PC-3 (cell line): Measurements from ENCODE around the gene METTL24. TPM values are rescaled to one million over a fixed set of nuclear protein-coding genes. Genes with fewer than 3 reads are reported as not detected.
"Not testable (repeated sequence)": the region's sequence is repeated elsewhere in the genome, so short reads cannot be mapped to it uniquely, and the experiment has no call there.

Source experiments
- ATAC-seq: fragments of 200-7000 bp; cut with Tn5 transposase; 2 replicates; pipeline ENCODE4 v1.9.1; 2020; ENCODE audit warnings: mild to moderate bottlenecking, moderate library complexity
- BruUV-seq: library from RNA; stranded (reverse); fragments of 400-500 nt; replicated peaks from 2 replicates; lab custom pipeline; 2021; lab: Mats Ljungman, UMichigan
- CTCF ChIA-PET: fragments of 300-600 bp; sonication (Branson Sonifier 250); formaldehyde crosslinking; loops from one replicate; lab custom pipeline; 2022; ENCODE audit warnings: antibody characterized with exemption; lab: Charles Lee
- POLR2A ChIA-PET: fragments of 300-600 bp; sonication (Branson Sonifier 250); formaldehyde crosslinking; loops from one replicate; lab custom pipeline; 2022; ENCODE audit warnings: antibody characterized with exemption; ENCODE audit not compliant: unreplicated experiment; lab: Charles Lee
- DNase-seq: peaks from one replicate; pipeline ENCODE4 v3.0.0-alpha.2; 2015
- H2AFZ ChIP-seq: fragments of 300-600 bp; sonication (generic); 2 replicates; pipeline ENCODE4 v1.6.0; 2016; ENCODE audit warnings: antibody characterized with exemption, low read length
- H3F3A ChIP-seq: fragments of 300-600 bp; sonication (generic); one replicate; pipeline ENCODE4 v1.6.0; 2017; ENCODE audit warnings: antibody characterized with exemption, low read length, control low read depth, mild to moderate bottlenecking; ENCODE audit not compliant: unreplicated experiment
- H3K27ac ChIP-seq: fragments of 300-600 bp; sonication (generic); 2 replicates; pipeline ENCODE4 v1.5.1; 2016; ENCODE audit warnings: mild to moderate bottlenecking, low read length
- H3K27me3 ChIP-seq: fragments of 300-600 bp; sonication (generic); 2 replicates; pipeline ENCODE4 v1.6.1; 2016; ENCODE audit warnings: low read length, mixed read lengths
- H3K36me3 ChIP-seq: fragments of 300-600 bp; sonication (generic); 2 replicates; pipeline ENCODE4 v1.6.1; 2016; ENCODE audit warnings: low read depth, mixed run types, low read length, mixed read lengths
- H3K4me1 ChIP-seq: fragments of 300-600 bp; sonication (generic); 2 replicates; pipeline ENCODE4 v1.5.1; 2016; ENCODE audit warnings: low read length; ENCODE audit not compliant: insufficient read depth
- H3K4me2 ChIP-seq: fragments of 300-600 bp; sonication (generic); 2 replicates; pipeline ENCODE4 v1.6.0; 2016; ENCODE audit warnings: low read length
- H3K4me3 ChIP-seq: fragments of 300-600 bp; sonication (generic); 2 replicates; pipeline ENCODE4 v1.5.1; 2016; ENCODE audit warnings: mild to moderate bottlenecking, low read length, mixed read lengths
- H3K79me2 ChIP-seq: fragments of 300-600 bp; sonication (generic); 2 replicates; pipeline ENCODE4 v1.6.1; 2017; ENCODE audit warnings: low read length, mixed read lengths
- H3K9ac ChIP-seq: fragments of 300-600 bp; sonication (generic); 2 replicates; pipeline ENCODE4 v1.6.0; 2016; ENCODE audit warnings: mild to moderate bottlenecking, low read length
- H3K9me2 ChIP-seq: fragments of 300-600 bp; sonication (generic); replicated peaks from 2 replicates; pipeline ENCODE4 v1.6.1; 2016; ENCODE audit warnings: mixed run types, low read length, mixed read lengths
- H3K9me3 ChIP-seq: fragments of 300-600 bp; sonication (generic); 2 replicates; pipeline ENCODE4 v1.6.1; 2016; ENCODE audit warnings: low read length, mixed read lengths
- H4K20me1 ChIP-seq: fragments of 300-600 bp; sonication (generic); 2 replicates; pipeline ENCODE4 v1.6.1; 2016; ENCODE audit warnings: low read length, mixed read lengths
- CTCF ChIP-seq: fragments of 300-600 bp; sonication (generic); conservative IDR thresholded peaks from 2 replicates; pipeline ENCODE4 v1.5.1; 2017; ENCODE audit warnings: antibody characterized with exemption, low read depth, mild to moderate bottlenecking, low read length
- EZH2 ChIP-seq: fragments of 300-600 bp; sonication (generic); IDR thresholded peaks from one replicate; pipeline ENCODE4 v1.6.1; 2017; ENCODE audit warnings: antibody characterized with exemption, mild to moderate bottlenecking, low read length; ENCODE audit not compliant: unreplicated experiment
- EZH2phosphoT487 ChIP-seq: fragments of 300-600 bp; sonication (generic); IDR thresholded peaks from 2 replicates; pipeline ENCODE4 v1.6.1; 2018; ENCODE audit warnings: mild to moderate bottlenecking, antibody characterized with exemption, low read length, borderline replicate concordance
- intact Hi-C: fragments of 100-400 bp; cut with micrococcal nuclease; formaldehyde crosslinking; loops from 2 replicates; pipeline ENCODE4 v1.9.0; 2023
- total RNA-seq: library from RNA; depleted of rRNA; stranded (reverse); fragments of >200 nt; gene quantifications from 2 replicates; pipeline ENCODE4 v1.2.3, GENCODE V29; 2014

Gene METTL24
- total RNA-seq, 1 experiment from 2014 or later = not detected

- intact Hi-C loops = no loop called here
- no peaks in the 10 kb centered on the region for H3F3A ChIP-seq
- no peaks in the 10 kb centered on the region for H3K9me3 ChIP-seq
These were observed 108.1 kb downstream of the METTL24 start for GRCh38 chr6:110250058-110250457.

GRCh38 chr6:110246900-110247546 lies 111.1 kb downstream of the METTL24 start:
- Histone ChIP-seq H3K79me2 (no peaks in the 10 kb centered on the region), H3K27ac (no peak overlapping the region), H3K36me3 (no peaks in the 10 kb centered on the region), H3K4me2 (no peak overlapping the region), H3K9me3 (no peaks in the 10 kb centered on the region), H3K4me3 (no peak overlapping the region), H3K4me1 (no peaks in the 10 kb centered on the region), H4K20me1 (no peaks in the 10 kb centered on the region), H3K9ac (no peak overlapping the region), H3F3A (no peaks in the 10 kb centered on the region), H3K9me2 (no peaks in the 10 kb centered on the region), H2AFZ (no peak overlapping the region), H3K27me3 (no peaks in the 10 kb centered on the region)
- DNase-seq (no peak), ATAC-seq (no peak)
- POLR2A ChIA-PET = no interaction called here
- BruUV-seq = no TSS peak
- TF ChIP-seq CTCF = no peak
- TF ChIP-seq EZH2 = no peak
- no peak for TF ChIP-seq EZH2phosphoT487
- intact Hi-C loops = no loop called here
- CTCF ChIA-PET = no interaction called here

More at GRCh38 chr6:110250058-110250457, 108.1 kb downstream of the METTL24 start:
- no peaks in the 10 kb centered on the region for H4K20me1 ChIP-seq
- no peak overlapping the region for H3K4me3 ChIP-seq
- H3K4me1 ChIP-seq = no peaks in the 10 kb centered on the region
- H3K27ac ChIP-seq = no peak overlapping the region
- no peaks in the 10 kb centered on the region for H3K36me3 ChIP-seq
- DNase-seq (no peak), ATAC-seq (no peak)
- H3K79me2 ChIP-seq = no peaks in the 10 kb centered on the region
- no peaks in the 10 kb centered on the region for H3K9me2 ChIP-seq
- H3K4me2 ChIP-seq = no peak overlapping the region
- BruUV-seq = no TSS peak
- ChIA-PET CTCF (no interaction called here), POLR2A (no interaction called here)
- no peak overlapping the region for H2AFZ ChIP-seq
- no peak overlapping the region for H3K9ac ChIP-seq
- H3K27me3 ChIP-seq = no peaks in the 10 kb centered on the region
- TF ChIP-seq EZH2 = no peak
- TF ChIP-seq EZH2phosphoT487 = no peak

- DNase-seq (no peak), ATAC-seq (no peak)
- H3K9me3 ChIP-seq = no peaks in the 10 kb centered on the region
- H3K4me1 ChIP-seq = no peaks in the 10 kb centered on the region
- H3K36me3 ChIP-seq = no peaks in the 10 kb centered on the region
- no peaks in the 10 kb centered on the region for H4K20me1 ChIP-seq
- no peak overlapping the region for H3K27ac ChIP-seq
- no peaks in the 10 kb centered on the region for H3F3A ChIP-seq
- TF ChIP-seq EZH2 (no peak), CTCF (no peak), EZH2phosphoT487 (no peak)
- intact Hi-C loops = no loop called here
- CTCF ChIA-PET = no interaction called here
- no peaks in the 10 kb centered on the region for H3K79me2 ChIP-seq
- BruUV-seq = no TSS peak
- H3K9me2 ChIP-seq = no peaks in the 10 kb centered on the region
- POLR2A ChIA-PET = no interaction called here
- H3K27me3 ChIP-seq = no peaks in the 10 kb centered on the region
- H3K9ac ChIP-seq = no peak overlapping the region
- H3K4me2 ChIP-seq = no peak overlapping the region
- H2AFZ ChIP-seq = no peak overlapping the region
- no peak overlapping the region for H3K4me3 ChIP-seq
These were observed 111.8 kb downstream of the METTL24 start for GRCh38 chr6:110246378-110246777.

GRCh38 chr6:110244621-110245020 lies 113.5 kb downstream of the METTL24 start:
- BruUV-seq = not testable (repeated sequence)

More at GRCh38 chr6:110244621-110245020, 113.5 kb downstream of the METTL24 start:
- H3K27ac ChIP-seq, H3K9me2 ChIP-seq, H3K9ac ChIP-seq, H3F3A ChIP-seq, DNase-seq, H3K4me2 ChIP-seq, H3K36me3 ChIP-seq, H4K20me1 ChIP-seq, H3K4me3 ChIP-seq, ATAC-seq, H2AFZ ChIP-seq, POLR2A ChIA-PET, H3K4me1 ChIP-seq, H3K79me2 ChIP-seq, intact Hi-C loops, H3K27me3 ChIP-seq, CTCF ChIA-PET, H3K9me3 ChIP-seq: not testable (repeated sequence)
